Uterus (tissue), 4 donors: ENCODE results near the gene KRT23. TPM values are rescaled to one million over a fixed set of nuclear protein-coding genes. Genes with fewer than 3 reads are reported as not detected.

Experiments
- DNase-seq, 2 donors: peaks; one replicate each; pipeline ENCODE4 v3.0.0-alpha.2; 2019 to 2020
- H3K27ac ChIP-seq, 2 donors: fragments of 200-600 bp; sonication (generic); 1 replicate in 1 of 2; 2 replicates in 1 of 2; pipeline ENCODE4 v1.5.1; 2016 to 2018
- H3K27me3 ChIP-seq, 2 donors: fragments of 200-600 bp; sonication (generic); one replicate each; pipeline ENCODE4 v1.5.1; 2018 to 2019; ENCODE audit warnings: control low read depth in 1 of 2
- H3K36me3 ChIP-seq, 2 donors: fragments of 200-600 bp; sonication (generic); one replicate each; pipeline ENCODE4 v1.5.1; 2019; ENCODE audit warnings: control low read depth in 1 of 2
- H3K4me1 ChIP-seq, 2 donors: fragments of 200-600 bp; sonication (generic); one replicate each; pipeline ENCODE4 v1.5.1; 2018 to 2019; ENCODE audit warnings: control low read depth in 1 of 2
- H3K4me3 ChIP-seq, 2 donors: fragments of 200-600 bp; sonication (generic); 1 replicate in 1 of 2; 2 replicates in 1 of 2; pipeline ENCODE4 v1.5.1; 2018 to 2019; ENCODE audit warnings: mild to moderate bottlenecking in 1 of 2
- H3K9me3 ChIP-seq, 2 donors: fragments of 200-600 bp; sonication (generic); one replicate each; pipeline ENCODE4 v1.5.1; 2019; ENCODE audit warnings: control low read depth in 1 of 2
- CTCF ChIP-seq, 4 experiments: fragments of 200-600 bp in 2 of 4; fragments of 450-650 bp in 2 of 4; sonication (generic) in 2 of 4; IDR thresholded peaks; one replicate each; pipeline ENCODE4 v1.5.1; 2016 to 2019; ENCODE audit warnings: antibody characterized with exemption in 4 of 4, mild to moderate bottlenecking in 2 of 4, moderate library complexity in 1 of 4
- POLR2A ChIP-seq, 2 donors: fragments of 450-650 bp; IDR thresholded peaks; one replicate each; pipeline ENCODE4 v1.6.1; 2016; ENCODE audit warnings: antibody characterized with exemption in 2 of 2, mild to moderate bottlenecking in 1 of 2, moderate library complexity in 1 of 2
- intact Hi-C: fragments of 100-400 bp; cut with DNase I; formaldehyde crosslinking; loops from one replicate; pipeline ENCODE4 v1.15.1; 2023; ENCODE audit warnings: low total_unique reads
- total RNA-seq, 4 donors: library from RNA; depleted of rRNA in 3 of 4; stranded (reverse); fragments of >200 nt in 3 of 4; gene quantifications; one replicate each; pipeline versions ENCODE4 v1.1.0 to v1.2.4, GENCODE V29; 2014 to 2023
- donor health status: DM: yes; HTN: yes; CAD: no.

KRT23 gene
- total RNA-seq, 4 donors from 2014 or later = 0.79 to 3.1 TPM; not detected in 2

GRCh38 chr17:40914075-40914855, 23.2 kb downstream of the KRT23 start:
- Histone ChIP-seq H3K4me3 (no peak overlapping the region), H3K36me3 (no peaks in the 10 kb centered on the region), H3K27me3 (no peaks in the 10 kb centered on the region), H3K4me1 (peaks cover 0 to 9% of the 10 kb centered on the region in 2 donors), H3K9me3 (no peaks in the 10 kb centered on the region), H3K27ac (no peak overlapping the region)
- no peak for DNase-seq
- no peak for TF ChIP-seq CTCF (IDR thresholded peaks at IDR 0.05)
- no peak for TF ChIP-seq POLR2A (IDR thresholded peaks at IDR 0.05)
- intact Hi-C loops = no loop called here

GRCh38 chr17:40912486-40913210, 24.8 kb downstream of the KRT23 start:
- Histone ChIP-seq H3K27ac (no peak overlapping the region), H3K9me3 (no peaks in the 10 kb centered on the region), H3K36me3 (no peaks in the 10 kb centered on the region), H3K4me1 (peaks cover 0 to 9% of the 10 kb centered on the region in 2 donors), H3K4me3 (no peak overlapping the region), H3K27me3 (no peaks in the 10 kb centered on the region)
- intact Hi-C loops = no loop called here
- no peak for DNase-seq
- TF ChIP-seq POLR2A (IDR thresholded peaks at IDR 0.05) (no peak), CTCF (IDR thresholded peaks at IDR 0.05) (no peak)

GRCh38 chr17:40910441-40910841, 27.0 kb downstream of the KRT23 start:
- Histone ChIP-seq H3K9me3 (no peaks in the 10 kb centered on the region), H3K4me1 (peaks cover 0 to 9% of the 10 kb centered on the region in 2 donors), H3K36me3 (no peaks in the 10 kb centered on the region), H3K27ac (peak overlapping the region; percentile 78 to 83), H3K4me3 (no peak overlapping the region), H3K27me3 (no peaks in the 10 kb centered on the region)
- TF ChIP-seq CTCF (IDR thresholded peaks at IDR 0.05) = no peak
- TF ChIP-seq POLR2A (IDR thresholded peaks at IDR 0.05) = no peak
- DNase-seq = no peak
- intact Hi-C loops = no loop called here

- peak overlapping the region; percentile 78 to 83 for H3K27ac ChIP-seq
- H3K4me1 ChIP-seq = peaks cover 0 to 9% of the 10 kb centered on the region in 2 donors
- DNase-seq = peak in 1 of 2 donors; percentile 46
- no peaks in the 10 kb centered on the region for H3K36me3 ChIP-seq
- no peak for TF ChIP-seq POLR2A (IDR thresholded peaks at IDR 0.05)
- TF ChIP-seq CTCF (IDR thresholded peaks at IDR 0.05) = no peak
- no peaks in the 10 kb centered on the region for H3K27me3 ChIP-seq
- no peak overlapping the region for H3K4me3 ChIP-seq
- H3K9me3 ChIP-seq = no peaks in the 10 kb centered on the region
- intact Hi-C loops = no loop called here
Observed at GRCh38 chr17:40909755-40910154, 27.7 kb downstream of the KRT23 start.

GRCh38 chr17:40909351-40909750, 28.1 kb downstream of the KRT23 start:
- H3K27me3 ChIP-seq = no peaks in the 10 kb centered on the region
- peak; percentile 74 to 92 for DNase-seq
- no peak overlapping the region for H3K4me3 ChIP-seq
- peaks cover 0 to 9% of the 10 kb centered on the region in 2 donors for H3K4me1 ChIP-seq
- H3K36me3 ChIP-seq = no peaks in the 10 kb centered on the region
- TF ChIP-seq CTCF (IDR thresholded peaks at IDR 0.05) (peak; percentile 73 to 90 (median 75)), POLR2A (IDR thresholded peaks at IDR 0.05) (no peak)
- intact Hi-C loops = no loop called here
- no peaks in the 10 kb centered on the region for H3K9me3 ChIP-seq
- H3K27ac ChIP-seq = peak overlapping the region; percentile 78 to 83
